GM10266 (cell line): ENCODE results near the gene MAP4K5.
"Not testable (repeated sequence)": the region's sequence is repeated elsewhere in the genome, so short reads cannot be mapped to it uniquely, and the experiment has no call there.

ENCODE experiments used
- DNase-seq: peaks from one replicate; pipeline ENCODE4 v3.0.0; 2012; ENCODE audit errors: extremely low spot score
- TF ChIP-seq, protein P1 (sequence below): IDR thresholded peaks from 2 replicates; pipeline ENCODE4 v1.5.1; 2012; ENCODE audit warnings: mild to moderate bottlenecking, low read depth; ENCODE audit not compliant: control insufficient read depth, insufficient read depth; ENCODE audit errors: missing control alignments

Gene MAP4K5

DNA sequence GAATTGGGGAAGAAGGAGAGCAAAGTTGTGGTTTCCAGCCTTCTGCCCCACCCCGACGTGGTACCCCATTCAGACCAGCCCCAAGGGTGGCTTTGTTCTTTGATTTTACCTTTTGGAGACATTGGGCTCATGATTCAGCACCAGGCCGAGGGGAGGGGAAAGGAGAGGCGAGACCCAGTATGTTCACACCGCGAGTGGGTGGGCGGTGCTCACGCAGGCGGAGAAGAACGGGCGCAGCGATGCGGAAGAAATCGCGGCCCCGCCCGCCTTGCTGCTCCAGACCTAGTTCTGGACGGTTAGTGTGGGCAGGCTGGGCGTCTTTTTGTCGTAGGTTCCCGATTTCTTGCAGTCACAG, 28.5 kb upstream of the MAP4K5 start:
- TF ChIP-seq, protein P1, sequence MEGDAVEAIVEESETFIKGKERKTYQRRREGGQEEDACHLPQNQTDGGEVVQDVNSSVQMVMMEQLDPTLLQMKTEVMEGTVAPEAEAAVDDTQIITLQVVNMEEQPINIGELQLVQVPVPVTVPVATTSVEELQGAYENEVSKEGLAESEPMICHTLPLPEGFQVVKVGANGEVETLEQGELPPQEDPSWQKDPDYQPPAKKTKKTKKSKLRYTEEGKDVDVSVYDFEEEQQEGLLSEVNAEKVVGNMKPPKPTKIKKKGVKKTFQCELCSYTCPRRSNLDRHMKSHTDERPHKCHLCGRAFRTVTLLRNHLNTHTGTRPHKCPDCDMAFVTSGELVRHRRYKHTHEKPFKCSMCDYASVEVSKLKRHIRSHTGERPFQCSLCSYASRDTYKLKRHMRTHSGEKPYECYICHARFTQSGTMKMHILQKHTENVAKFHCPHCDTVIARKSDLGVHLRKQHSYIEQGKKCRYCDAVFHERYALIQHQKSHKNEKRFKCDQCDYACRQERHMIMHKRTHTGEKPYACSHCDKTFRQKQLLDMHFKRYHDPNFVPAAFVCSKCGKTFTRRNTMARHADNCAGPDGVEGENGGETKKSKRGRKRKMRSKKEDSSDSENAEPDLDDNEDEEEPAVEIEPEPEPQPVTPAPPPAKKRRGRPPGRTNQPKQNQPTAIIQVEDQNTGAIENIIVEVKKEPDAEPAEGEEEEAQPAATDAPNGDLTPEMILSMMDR: no peak
- DNase-seq: no peak

DNA sequence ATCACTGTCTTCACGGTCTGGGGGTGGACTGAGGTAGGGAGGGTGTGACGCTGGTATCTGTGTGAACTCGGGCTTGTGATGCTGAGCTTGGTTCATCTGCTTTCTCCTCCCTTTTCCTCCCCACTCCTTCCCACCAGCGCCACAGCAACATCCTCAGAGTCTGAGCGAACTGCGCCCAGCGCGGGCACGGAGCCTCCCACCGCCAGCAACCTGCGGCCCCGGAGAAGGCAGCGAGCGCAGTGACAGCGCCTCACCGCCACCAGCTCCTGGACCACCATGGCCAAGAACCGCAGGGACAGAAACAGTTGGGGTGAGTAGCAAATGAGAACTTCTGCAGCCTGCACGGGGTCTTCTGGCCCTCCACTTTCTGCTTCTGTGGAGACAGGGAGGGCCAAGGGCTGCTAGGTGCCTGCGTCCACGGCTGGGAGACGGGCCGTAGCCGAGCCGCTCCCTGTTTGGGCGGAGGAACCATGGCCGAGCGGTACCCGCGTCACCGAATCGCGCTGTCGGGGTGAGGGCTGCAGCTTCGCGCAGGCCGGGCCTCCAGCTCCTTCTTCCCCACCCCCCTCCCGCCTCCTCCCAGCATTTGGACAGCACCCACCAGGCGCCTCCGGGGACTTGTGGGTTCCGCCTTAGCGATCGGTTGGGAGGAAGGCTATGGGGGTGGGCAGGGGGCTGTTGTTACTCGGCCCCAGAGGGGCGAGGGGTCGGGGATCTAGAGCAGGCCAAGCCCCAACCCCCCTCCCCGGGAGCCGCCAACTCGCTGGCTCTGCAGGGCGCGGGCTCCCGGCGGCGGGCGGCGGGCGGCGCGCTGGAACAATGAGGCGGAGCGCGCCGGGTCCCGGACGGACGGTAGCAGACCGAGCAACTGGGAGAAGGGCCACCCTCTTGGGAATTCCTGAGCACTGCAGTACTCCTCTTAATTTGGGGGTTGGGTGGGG, 27.9 kb upstream of the MAP4K5 start, which contains the start of gene ATL1:
ATL1 (plus strand) TSS at position 156 of the 941 bp plus-strand sequence; CDS start at position 277, 121 bp downstream.
- TF ChIP-seq, protein P1: no peak
- peak; percentile 71 for DNase-seq

DNA sequence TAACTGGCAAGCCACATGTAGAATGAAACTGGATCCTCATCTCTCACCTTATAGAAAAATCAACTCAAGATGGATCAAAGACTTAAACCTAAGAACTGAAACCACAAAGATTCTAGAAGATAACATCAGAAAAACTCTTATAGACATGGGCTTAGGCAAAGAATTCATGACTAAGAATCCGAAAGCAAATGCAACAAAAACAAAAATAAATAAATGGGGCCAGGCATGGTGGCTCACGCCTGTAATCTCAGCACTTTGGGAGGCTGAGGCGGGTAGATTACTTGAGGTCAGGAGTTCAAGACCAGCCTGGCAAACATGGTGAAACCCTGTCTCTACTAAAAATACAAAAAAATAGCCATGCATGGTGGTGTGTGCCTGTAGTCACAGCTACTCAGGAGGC, 20.4 kb upstream of the MAP4K5 start:
- not testable (repeated sequence) for DNase-seq

DNA sequence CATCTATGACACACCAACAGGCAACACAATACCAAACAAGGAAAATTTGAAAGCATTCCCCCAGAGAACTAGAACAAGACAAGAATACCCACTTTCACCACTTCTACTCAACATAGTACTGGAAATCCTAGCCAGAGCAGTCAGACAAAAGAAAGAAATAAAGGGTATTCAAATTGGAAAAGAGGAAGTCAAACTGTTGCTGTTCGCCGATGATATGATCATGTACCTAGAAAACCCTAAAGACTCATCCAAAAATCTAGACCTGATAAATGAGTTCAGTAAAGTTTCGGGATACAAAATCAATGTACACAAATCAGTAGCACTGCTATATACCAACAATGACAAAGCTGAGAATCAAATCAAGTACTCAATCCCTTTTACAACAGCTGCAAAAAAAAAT, 19.5 kb upstream of the MAP4K5 start:
- TF ChIP-seq, protein P1: no peak
- no peak for DNase-seq

DNA sequence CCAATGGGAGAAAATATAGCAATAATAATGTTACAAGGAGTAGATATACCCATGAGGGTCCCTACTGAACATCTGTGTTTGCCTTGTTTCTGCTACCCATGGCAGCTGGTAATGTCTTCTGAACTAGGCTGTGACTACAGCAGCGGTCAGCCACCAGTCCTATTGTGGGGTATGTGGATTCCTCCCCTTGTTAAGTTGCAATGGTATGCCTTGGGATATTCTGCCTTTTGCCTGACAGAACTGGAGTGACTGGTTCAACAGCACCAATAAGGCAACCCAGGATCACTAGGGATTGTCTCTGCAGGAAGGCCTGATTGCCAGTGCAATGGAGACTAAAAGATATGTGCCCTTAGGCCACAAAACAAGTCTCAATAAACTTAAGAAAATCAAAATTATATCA, 17.9 kb upstream of the MAP4K5 start:
- no peak for DNase-seq
- TF ChIP-seq, protein P1: no peak

DNA sequence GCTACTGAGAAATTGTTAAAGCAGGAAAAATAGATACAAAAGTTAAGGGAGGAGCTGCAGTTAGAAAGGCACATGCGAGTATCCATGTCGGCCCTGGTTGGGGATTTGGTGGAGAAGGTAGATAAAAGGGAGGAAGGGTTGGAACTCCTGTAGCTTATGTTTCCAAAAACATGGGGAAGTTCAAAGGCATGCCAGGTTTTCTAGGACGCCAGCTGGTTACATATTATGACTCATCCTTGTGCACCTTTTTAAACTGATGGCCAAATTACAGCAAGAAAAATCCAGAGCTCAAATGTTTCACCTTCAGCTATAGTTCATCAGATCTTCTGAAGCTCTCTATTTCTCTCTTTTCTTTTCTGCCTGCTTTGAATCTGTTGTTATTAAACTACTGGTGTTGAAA, 13.2 kb upstream of the MAP4K5 start:
- TF ChIP-seq, protein P1: no peak
- DNase-seq: no peak

DNA sequence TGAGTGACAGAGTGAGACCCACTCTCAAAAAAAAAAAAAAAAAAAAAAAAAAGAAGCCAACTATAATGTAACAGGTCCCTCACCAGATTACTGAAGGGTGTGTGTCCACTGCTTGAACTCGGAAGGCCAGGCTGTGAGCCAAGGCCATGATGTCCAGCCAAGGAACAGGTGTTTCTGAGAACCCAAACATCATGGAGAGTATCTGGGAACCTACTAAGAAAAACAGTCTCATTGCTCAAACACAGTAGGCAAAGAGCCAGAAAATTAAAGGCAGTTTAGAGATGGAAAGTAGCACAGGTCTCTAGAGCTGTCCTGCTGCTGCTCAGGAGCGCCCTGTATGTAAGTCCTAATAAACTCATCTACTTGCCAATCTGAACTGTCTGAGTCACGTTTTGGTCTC, 12.5 kb upstream of the MAP4K5 start:
- TF ChIP-seq, protein P1: no peak
- no peak for DNase-seq
